HEK293T (cell line): Measurements from ENCODE around the gene LUZP2.

ENCODE experiments used
- CTCF ChIA-PET: fragments of 350-600 bp; formaldehyde crosslinking; extraction: SDS; loops from one replicate; lab custom pipeline; 2021; ENCODE audit warnings: antibody characterized with exemption, inconsistent platforms; lab: Yijun Ruan, JAX
- POLR2A ChIA-PET: fragments of 350-600 bp; formaldehyde crosslinking; extraction: SDS; loops from one replicate; lab custom pipeline; 2020; ENCODE audit warnings: antibody characterized with exemption, inconsistent platforms; lab: Yijun Ruan, JAX
- DNase-seq: peaks from one replicate; pipeline ENCODE4 v3.0.0; 2012; ENCODE audit warnings: mixed read lengths; ENCODE audit errors: extremely low spot score
- ARNT ChIP-seq: fragments of 450-650 bp; IDR thresholded peaks from 2 replicates; pipeline ENCODE4 v1.6.1; 2017; ENCODE audit warnings: mild to moderate bottlenecking
- BHLHE40 ChIP-seq: fragments of 450-650 bp; IDR thresholded peaks from 2 replicates; pipeline ENCODE4 v1.6.1; 2016; ENCODE audit warnings: mild to moderate bottlenecking, moderate library complexity, borderline replicate concordance
- CTBP1 ChIP-seq: fragments of 450-650 bp; IDR thresholded peaks from 2 replicates; pipeline ENCODE4 v1.6.1; 2016; ENCODE audit warnings: borderline replicate concordance
- ELF4 ChIP-seq: fragments of 450-650 bp; IDR thresholded peaks from 2 replicates; pipeline ENCODE4 v1.6.1; 2017; ENCODE audit warnings: antibody characterized with exemption
- FOXA1 ChIP-seq: fragments of 450-650 bp; IDR thresholded peaks from 2 replicates; pipeline ENCODE4 v1.6.1; 2016; ENCODE audit warnings: mild to moderate bottlenecking
- FOXK2 ChIP-seq: fragments of 450-650 bp; IDR thresholded peaks from 2 replicates; pipeline ENCODE4 v1.6.1; 2016; ENCODE audit warnings: mild to moderate bottlenecking
- FOXM1 ChIP-seq: fragments of 450-650 bp; IDR thresholded peaks from 2 replicates; pipeline ENCODE4 v1.6.1; 2017; ENCODE audit warnings: mild to moderate bottlenecking, borderline replicate concordance
- HDGF ChIP-seq: fragments of 450-650 bp; IDR thresholded peaks from 2 replicates; pipeline ENCODE4 v1.6.1; 2017; ENCODE audit warnings: antibody characterized with exemption, borderline replicate concordance
- L3MBTL2 ChIP-seq: fragments of 450-650 bp; conservative IDR thresholded peaks from 2 replicates; pipeline ENCODE4 v1.6.1; 2016; ENCODE audit warnings: mild to moderate bottlenecking
- LEF1 ChIP-seq: fragments of 450-650 bp; IDR thresholded peaks from 2 replicates; pipeline ENCODE4 v1.6.1; 2017; ENCODE audit warnings: mild to moderate bottlenecking, borderline replicate concordance
- NFRKB ChIP-seq: fragments of 450-650 bp; IDR thresholded peaks from 2 replicates; pipeline ENCODE4 v1.6.1; 2016; ENCODE audit warnings: mild to moderate bottlenecking, moderate library complexity
- PKNOX1 ChIP-seq: fragments of 450-650 bp; IDR thresholded peaks from 2 replicates; pipeline ENCODE4 v1.6.1; 2016
- SP1 ChIP-seq: fragments of 450-650 bp; IDR thresholded peaks from 2 replicates; pipeline ENCODE4 v1.6.1; 2017
- SUZ12 ChIP-seq: fragments of 450-650 bp; IDR thresholded peaks from 2 replicates; pipeline ENCODE4 v1.6.1; 2016; ENCODE audit warnings: mild to moderate bottlenecking
- TARDBP ChIP-seq: fragments of 450-650 bp; IDR thresholded peaks from 2 replicates; pipeline ENCODE4 v1.6.1; 2016
- ZNF384 ChIP-seq: fragments of 450-650 bp; IDR thresholded peaks from 2 replicates; pipeline ENCODE4 v1.6.1; 2016

Gene LUZP2

GRCh38 chr11:24900960-24901549 is 404.2 kb downstream of the LUZP2 start:
- POLR2A ChIA-PET = no interaction called here
- TF ChIP-seq FOXM1 = no peak
- no peak for TF ChIP-seq FOXA1
- TF ChIP-seq NFRKB = no peak
- no peak for TF ChIP-seq TARDBP
- no peak for TF ChIP-seq HDGF
- no peak for TF ChIP-seq L3MBTL2
- no peak for TF ChIP-seq SP1
- no peak for TF ChIP-seq LEF1
- no peak for TF ChIP-seq CTBP1
- TF ChIP-seq FOXK2 = no peak
- no peak for TF ChIP-seq PKNOX1
- TF ChIP-seq ZNF384 = no peak
- TF ChIP-seq BHLHE40 = no peak
- TF ChIP-seq ELF4 = no peak
- TF ChIP-seq ARNT = no peak
- TF ChIP-seq SUZ12 = no peak
- DNase-seq = no peak
- CTCF ChIA-PET = no interaction called here

GRCh38 chr11:24903555-24903954 is 406.7 kb downstream of the LUZP2 start:
- DNase-seq = no peak
- ChIA-PET POLR2A (no interaction called here), CTCF (no interaction called here)
- TF ChIP-seq L3MBTL2 = no peak
- TF ChIP-seq BHLHE40 = no peak
- no peak for TF ChIP-seq SUZ12
- TF ChIP-seq NFRKB = no peak
- no peak for TF ChIP-seq FOXK2
- TF ChIP-seq CTBP1 = no peak
- no peak for TF ChIP-seq ARNT
- TF ChIP-seq ZNF384 = no peak
- no peak for TF ChIP-seq ELF4
- TF ChIP-seq FOXA1 = no peak
- TF ChIP-seq PKNOX1 = no peak
- TF ChIP-seq SP1 = no peak
- TF ChIP-seq LEF1 = no peak

DNA sequence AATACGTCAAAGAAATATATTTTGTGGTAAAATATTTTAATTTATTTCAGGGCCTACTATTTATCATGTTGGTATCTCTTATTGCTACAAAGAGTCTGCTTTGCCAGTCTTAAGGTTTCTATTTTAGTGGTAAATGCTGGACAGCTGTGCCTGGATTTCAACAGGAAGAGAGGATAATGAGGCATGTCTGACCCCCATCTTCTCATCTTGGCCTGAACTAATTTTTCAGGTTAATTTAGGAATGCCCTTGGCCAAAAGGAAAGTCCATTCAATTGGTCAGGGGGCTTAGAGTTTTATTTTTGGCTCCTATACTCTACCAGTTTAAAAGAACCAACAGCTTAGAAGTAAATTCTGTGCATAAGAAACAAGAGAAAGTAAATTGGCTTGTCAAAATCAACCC is 428.2 kb downstream of the LUZP2 start:
- CTCF ChIA-PET = no interaction called here
- DNase-seq = no peak
- TF ChIP-seq NFRKB (no peak), HDGF (no peak), ARNT (no peak), LEF1 (no peak), CTBP1 (no peak), SUZ12 (no peak), ELF4 (no peak), FOXM1 (no peak), TARDBP (no peak), FOXA1 (no peak)
- POLR2A ChIA-PET = no interaction called here

DNA sequence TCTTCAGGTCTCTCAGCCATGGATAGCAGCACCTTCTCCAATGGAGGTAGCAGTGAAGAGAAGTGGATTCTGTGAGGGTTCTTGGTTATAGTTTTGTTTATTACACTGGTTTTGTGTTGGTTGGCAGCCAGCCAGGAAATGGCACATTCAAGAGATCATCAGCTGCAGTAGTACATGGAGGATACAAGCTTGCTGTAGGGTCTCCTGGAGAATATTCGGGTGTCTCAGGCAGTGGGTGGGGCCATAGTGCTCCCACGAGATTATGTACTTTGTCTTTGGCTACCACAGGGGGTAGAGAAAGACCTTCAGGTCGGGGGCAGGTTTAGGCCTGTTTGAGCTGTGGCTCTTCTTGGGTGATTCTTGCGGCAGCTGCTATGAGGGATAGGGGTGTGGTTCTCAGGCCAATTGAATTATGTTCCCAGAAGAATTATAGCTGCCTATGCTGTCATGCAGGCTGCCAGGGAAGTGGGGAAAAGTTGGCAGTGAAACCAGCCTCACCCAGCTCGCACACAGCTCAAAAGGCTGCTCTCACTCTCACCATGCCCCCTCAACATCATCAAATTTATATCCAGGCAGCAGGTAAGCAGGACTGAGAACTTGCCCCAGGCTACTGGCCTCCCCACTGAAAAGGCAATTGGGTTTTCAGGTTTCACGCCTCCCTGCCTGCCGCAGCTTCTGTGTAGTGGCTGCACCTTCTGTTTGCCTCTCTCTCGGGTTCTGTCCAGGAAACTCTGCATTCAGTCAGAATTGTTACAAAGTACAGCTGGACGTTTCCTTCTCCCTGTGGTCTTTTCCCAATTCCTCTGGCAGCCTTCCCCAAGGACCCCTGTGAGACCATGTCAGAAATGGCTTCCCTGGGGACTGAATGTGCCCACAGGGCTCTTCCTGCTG is 435.5 kb downstream of the LUZP2 start:
- CTCF ChIA-PET = interaction anchor here (0.7 kb wide), 1 partner anchor 197 kb away, joined by 3 read pairs; no protein-coding TSS in a partner anchor
- TF ChIP-seq LEF1 (no peak), FOXA1 (no peak), TARDBP (no peak)
- POLR2A ChIA-PET = no interaction called here
- DNase-seq = no peak

DNA sequence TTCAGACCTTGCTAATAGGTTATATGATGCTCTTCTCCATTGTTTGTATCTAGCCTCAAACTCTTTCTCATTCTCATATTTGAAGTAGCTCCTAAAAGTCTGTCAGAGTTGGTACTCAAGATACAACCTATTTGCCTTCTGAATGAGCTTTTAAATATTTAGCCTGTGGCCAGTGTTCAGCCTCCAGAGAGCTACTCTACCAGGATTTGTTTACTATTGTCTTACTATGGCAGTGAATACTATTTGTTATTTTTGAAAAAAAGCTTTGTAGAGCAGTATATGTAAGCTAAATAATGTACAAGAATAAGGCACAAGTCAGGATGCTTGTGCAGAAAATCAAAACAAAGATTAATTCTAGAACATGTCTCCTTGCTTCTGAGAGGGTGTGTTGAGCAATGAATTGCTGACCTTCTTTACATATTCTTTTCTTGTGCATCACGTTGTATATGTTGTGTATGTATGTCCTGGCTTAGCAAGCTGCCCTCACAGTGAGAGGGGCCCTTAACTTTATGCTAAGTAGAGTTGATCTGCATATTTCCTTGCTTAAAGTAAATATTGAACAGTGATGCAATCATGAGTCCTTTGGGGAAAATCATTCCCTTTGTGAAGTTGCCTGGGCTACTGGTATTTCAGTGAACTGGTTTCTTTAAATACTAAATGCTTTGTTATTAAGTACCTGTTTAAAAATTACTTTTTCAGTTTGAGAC is 438.0 kb downstream of the LUZP2 start:
- no peak for DNase-seq
- TF ChIP-seq TARDBP (no peak), ELF4 (no peak), HDGF (no peak), LEF1 (no peak), FOXA1 (no peak), BHLHE40 (no peak), L3MBTL2 (no peak), PKNOX1 (no peak), SUZ12 (no peak), SP1 (no peak), NFRKB (no peak), ARNT (no peak), FOXM1 (no peak), FOXK2 (no peak), ZNF384 (no peak), CTBP1 (no peak)
- ChIA-PET POLR2A (no interaction called here), CTCF (no interaction called here)

DNA sequence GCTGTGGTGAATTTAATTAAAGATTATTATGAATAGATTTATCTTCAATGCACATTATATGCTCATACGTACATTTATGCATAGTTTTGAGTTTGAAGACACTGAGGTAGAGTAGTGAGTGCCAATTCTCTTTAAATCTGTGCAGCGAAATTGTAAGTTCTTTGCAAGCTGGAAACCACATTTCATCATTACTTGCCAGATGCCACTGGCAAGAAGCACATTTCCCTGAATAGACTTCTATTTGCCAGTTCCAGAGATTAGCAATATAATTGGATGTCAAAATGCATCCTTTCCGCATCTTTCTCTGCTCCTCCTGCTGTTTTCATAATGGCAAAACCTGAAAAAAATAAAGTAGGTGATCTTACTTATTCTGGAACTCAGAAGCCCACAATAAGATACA is 448.0 kb downstream of the LUZP2 start:
- TF ChIP-seq TARDBP (no peak), ELF4 (no peak), L3MBTL2 (no peak), SP1 (no peak), PKNOX1 (no peak), BHLHE40 (no peak), FOXA1 (no peak), NFRKB (no peak), ZNF384 (no peak), FOXM1 (no peak)
- CTCF ChIA-PET = no interaction called here
- DNase-seq = no peak
- POLR2A ChIA-PET = no interaction called here
